Measurements from ENCODE around the gene KIAA1755. TPM values are rescaled to one million over a fixed set of nuclear protein-coding genes. Genes with fewer than 3 reads are reported as not detected.
"Not testable (repeated sequence)": the region's sequence is repeated elsewhere in the genome, so short reads cannot be mapped to it uniquely, and the experiment has no call there.

KIAA1755 gene
- polyA plus RNA-seq, 3 donors, result 1.9 to 2.9 (median 2.3) TPM

DNA sequence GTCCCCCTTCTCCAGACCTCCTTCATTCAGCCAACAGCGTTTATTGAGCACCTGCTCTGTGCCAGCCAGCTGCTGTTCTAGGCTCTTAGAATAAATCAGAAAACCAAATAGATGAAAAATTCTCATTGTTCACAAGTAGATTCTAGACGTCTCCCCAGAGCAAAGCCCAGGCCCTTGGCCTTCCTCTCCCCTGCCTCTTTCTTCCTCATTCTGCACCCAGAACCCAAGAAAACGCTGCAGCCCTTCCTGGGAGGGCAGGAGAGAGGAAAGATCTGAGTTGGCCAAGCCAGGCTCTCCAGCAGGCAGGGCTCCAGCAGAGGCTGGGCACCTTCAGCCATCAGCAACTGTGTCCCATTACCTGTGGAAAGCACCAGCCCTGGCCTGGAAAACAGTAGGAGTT lies 31.4 kb upstream of the KIAA1755 start:
- no peak for DNase-seq (ENCODE audit: low read depth in 3 of 3, low spot score in 2 of 3)

DNA sequence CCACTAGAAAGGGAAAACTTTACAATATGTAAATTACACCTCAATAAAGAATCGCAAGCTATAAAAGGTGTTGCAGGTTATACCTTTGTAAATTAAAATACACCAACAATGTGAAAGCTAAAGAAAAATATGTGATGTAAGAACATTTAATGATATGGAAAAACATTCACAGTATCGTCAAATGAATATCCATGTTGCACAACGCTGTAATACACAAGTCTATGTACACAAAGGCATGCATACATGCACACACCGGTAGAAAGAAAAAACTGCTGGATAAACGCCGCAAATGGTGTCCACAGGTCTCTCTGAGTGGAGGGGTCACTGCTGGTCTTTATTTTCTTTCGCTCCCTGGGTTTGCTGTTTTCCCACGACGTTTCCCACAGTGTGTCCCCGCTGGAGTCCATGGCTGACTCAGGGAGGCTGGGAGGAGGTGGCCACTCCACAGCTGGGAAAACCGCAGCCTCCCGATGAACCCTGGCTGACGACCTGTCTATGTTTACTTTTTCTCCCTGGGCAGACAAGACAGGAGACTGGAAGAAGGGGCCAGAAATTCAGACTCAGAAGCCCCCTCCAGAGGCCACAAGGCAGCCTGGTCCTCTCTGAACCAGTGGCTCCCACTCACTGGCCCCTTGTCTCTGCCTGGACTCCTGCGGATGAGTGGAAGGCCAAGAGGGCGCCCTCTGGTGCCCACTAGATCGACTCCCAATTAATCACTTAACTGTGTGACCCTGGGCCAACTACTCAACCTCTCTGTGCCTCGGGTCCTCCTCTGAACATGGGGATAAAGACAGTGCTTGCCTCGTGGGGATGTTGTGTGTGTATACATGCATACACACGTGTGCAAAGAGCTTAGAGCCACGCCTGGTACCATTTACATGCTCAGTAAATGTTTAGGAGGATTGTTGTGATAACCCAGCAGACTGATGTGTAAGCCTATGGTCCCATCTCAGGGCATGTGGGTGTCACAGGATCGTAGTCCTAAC lies 30.6 kb upstream of the KIAA1755 start:
- no peak for DNase-seq (ENCODE audit: low read depth in 3 of 3, low spot score in 2 of 3)

DNA sequence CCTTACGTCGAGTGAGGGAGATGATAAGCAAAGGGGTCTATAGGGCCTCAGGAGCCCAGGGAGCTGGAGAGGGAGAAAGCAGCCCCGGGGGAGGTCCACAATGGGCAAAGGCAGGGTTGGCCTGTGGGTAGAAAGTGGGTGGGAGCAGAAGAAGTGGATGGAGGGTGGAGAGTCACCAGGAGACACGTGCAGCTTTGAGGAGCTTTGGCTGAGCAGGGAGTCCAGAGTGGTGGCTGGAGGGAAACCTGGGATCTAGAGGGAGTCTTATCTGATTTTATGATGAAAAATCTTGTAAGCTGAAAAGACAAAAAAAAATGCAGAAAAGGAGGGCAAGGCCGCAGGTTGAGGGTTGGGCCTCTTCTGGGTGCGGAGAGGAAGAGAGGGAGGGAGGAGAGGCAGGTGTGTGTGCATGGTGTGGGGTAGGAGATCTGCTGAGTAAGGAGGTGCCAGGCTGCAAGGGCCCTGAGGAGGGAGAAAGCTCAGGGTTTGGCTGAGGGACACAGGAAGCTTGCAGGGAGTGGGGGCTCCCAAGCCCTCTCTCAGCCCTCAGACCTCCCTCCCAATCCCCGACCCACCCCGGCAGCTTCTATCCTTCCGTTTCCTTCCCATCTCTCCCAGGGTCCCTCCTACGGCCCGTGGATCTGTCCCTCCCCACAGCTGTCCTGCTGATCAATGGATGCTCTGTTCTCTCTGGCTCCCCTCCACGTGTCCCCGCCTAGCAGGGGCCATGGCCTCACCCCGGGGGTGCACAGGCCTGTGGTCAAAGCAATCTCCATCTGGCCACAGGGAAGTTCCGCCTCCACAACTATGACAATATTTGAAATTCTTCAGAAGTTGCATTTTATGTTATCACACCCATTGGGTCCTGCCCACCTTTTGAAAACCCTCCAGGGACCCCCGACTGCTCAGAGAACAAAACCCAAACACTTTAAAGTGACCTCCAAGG lies 26.3 kb upstream of the KIAA1755 start:
- no peak for DNase-seq (ENCODE audit: low read depth in 3 of 3, low spot score in 2 of 3)

GRCh38 chr20:38284893-38285444 lies 24.4 kb upstream of the KIAA1755 start:
- no peak for DNase-seq (ENCODE audit: low read depth in 3 of 3, low spot score in 2 of 3)

GRCh38 chr20:38284066-38284650 lies 23.6 kb upstream of the KIAA1755 start:
- not testable (repeated sequence) for DNase-seq (ENCODE audit: low read depth in 3 of 3, low spot score in 2 of 3)

GRCh38 chr20:38283236-38283635 lies 22.7 kb upstream of the KIAA1755 start:
- DNase-seq (ENCODE audit: low read depth in 3 of 3, low spot score in 2 of 3), result no peak

DNA sequence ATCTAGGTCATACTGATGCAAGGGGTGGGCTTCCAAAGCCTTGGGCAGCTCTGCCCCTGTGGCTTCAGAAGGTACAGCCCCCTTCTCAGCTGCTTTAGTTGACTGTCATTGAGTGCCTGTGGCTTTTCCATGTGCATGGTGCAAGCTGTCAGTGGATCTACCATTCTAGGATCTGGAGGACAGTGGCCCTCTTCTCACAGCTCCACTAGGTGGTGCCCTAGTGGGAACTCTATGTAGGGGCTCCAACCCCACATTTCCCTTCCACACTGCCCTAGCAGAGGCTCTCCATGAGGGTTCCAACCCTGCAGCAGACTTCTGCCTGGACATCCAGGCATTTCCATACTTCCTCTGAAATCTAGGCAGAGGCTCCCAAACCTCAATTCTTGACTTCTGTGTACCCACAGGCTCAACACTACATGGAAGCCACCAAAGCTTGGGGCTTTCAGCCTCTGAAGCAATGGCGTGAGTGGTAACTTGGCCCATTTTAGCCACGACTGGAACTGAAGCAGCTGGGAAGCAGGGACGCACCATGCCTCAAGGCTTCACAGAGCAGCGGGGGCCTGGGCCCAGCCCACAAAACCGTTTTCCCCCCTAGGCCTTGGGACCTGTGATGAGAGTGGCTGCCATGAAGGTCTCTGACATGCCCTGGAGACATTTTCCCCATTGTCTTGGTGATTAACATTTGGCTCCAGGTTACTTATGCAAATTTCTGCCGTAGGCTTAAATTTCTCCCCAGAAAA lies 20.8 kb upstream of the KIAA1755 start:
- not testable (repeated sequence) for DNase-seq (ENCODE audit: low read depth in 3 of 3, low spot score in 2 of 3)

GRCh38 chr20:38278763-38279162 lies 18.2 kb upstream of the KIAA1755 start:
- no peak for DNase-seq (ENCODE audit: low read depth in 3 of 3, low spot score in 2 of 3)

DNA sequence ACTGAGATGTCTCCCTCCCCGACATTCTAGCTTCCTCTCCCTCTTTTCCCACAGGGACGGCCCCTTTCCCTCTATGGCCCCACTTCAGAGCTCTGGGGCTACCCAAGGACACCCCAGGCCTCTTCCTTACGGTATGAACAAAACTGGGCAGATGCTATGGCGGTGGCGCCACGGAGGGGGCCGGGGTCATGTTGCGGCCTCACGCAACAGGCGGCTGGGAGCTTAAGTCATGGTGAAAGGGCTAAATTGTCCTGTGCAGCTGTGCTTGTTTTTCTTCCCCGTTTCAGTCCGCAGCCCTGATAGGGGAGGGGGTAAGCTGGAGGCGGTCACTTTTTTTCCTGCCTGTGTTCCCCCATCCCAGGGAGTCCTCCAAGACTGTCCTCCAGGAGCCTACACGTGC lies 17.6 kb upstream of the KIAA1755 start:
- no peak for DNase-seq (ENCODE audit: low read depth in 3 of 3, low spot score in 2 of 3)

DNA sequence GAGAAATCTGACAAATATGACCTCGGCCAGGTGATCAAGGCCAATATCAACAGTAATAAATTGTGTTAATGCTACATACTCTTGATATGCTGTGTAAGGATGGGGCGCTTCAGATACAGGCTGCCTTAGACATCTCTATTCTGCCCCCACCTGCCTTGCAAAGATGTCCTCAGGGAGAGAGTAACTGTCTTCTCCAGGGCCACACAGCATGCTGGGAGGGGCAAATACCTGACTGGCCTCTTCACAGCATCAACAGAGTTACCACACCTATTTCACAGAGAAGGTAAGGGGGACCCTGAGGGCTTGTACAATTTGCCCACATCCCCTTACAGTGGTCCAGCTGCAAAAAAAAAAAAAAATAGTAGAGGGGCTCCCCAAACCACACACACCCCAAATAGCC lies 17.2 kb upstream of the KIAA1755 start:
- DNase-seq (ENCODE audit: low read depth in 3 of 3, low spot score in 2 of 3), result no peak

GRCh38 chr20:38277285-38277684 lies 16.8 kb upstream of the KIAA1755 start:
- no peak for DNase-seq (ENCODE audit: low read depth in 3 of 3, low spot score in 2 of 3)

DNA sequence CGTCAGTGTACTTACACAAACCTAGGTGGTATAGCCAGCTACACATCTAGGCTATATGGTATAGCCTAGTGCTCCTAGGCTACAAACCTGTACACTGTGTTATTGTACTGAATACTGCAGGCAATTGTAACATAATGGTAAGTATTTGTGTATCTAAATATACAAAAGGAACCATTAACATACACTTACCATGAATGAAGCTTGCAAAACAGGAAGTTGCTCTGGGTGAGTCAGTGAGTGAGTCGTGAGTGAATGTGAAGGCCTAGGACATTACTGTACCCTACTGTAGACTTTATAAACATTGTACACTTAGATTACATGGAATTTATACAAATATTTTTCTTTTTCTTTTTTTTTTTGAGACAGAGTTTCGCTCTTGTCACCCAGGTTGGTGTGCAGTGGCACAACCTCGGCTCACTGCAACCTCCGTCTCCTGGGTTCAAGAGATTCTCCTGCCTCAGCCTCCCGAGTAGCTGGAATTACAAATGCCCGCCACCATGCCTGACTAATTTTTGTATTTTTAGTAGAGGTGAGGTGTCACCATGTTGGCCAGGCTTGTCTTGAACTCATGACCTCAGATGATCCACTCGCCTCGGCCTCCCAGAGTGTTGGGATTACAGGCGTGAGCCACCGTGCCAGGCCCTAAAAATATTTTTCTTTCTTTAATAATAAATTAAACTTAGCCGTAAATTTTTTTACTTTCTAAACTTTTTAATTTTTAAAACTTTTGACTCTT lies 15.4 kb upstream of the KIAA1755 start:
- DNase-seq (ENCODE audit: low read depth in 3 of 3, low spot score in 2 of 3), result no peak

GRCh38 chr20:38272961-38273360 lies 12.4 kb upstream of the KIAA1755 start:
- no peak for DNase-seq (ENCODE audit: low read depth in 3 of 3, low spot score in 2 of 3)

- no peak for DNase-seq (ENCODE audit: low read depth in 3 of 3, low spot score in 2 of 3)
Measured at GRCh38 chr20:38272398-38272797, 11.9 kb upstream of the KIAA1755 start.

- no peak for DNase-seq (ENCODE audit: low read depth in 3 of 3, low spot score in 2 of 3)
Measured at GRCh38 chr20:38271608-38272120, 11.1 kb upstream of the KIAA1755 start.

- no peak for DNase-seq (ENCODE audit: low read depth in 3 of 3, low spot score in 2 of 3)
Measured at GRCh38 chr20:38270869-38271605, 10.5 kb upstream of the KIAA1755 start.

DNA sequence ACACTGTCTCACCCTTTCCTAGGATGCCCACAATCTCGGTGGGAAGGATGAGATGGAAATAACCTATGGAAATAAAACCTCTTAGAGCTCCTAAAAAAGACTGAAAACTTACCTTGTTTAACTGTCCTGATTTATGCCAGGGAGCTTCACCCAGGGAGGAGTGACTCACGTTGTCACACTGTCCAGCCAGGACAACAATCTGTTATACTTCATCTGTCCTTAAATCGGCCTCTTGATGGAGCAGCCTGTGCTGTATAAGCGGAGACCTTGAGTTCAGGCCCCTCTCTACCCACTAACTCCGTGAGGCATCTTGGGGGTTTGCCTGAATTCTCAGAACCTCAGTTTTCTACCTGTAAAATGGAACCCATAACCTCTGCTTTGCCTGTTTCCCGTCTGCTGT lies 9.2 kb upstream of the KIAA1755 start:
- no peak for DNase-seq (ENCODE audit: low read depth in 3 of 3, low spot score in 2 of 3)

GRCh38 chr20:38269040-38269439 lies 8.5 kb upstream of the KIAA1755 start:
- no peak for DNase-seq (ENCODE audit: low read depth in 3 of 3, low spot score in 2 of 3)

Measured in right renal cortex interstitium (tissue), 3 donors.